K562 (cell line): ENCODE measurements around the gene ATF3. TPM values are rescaled to one million over a fixed set of nuclear protein-coding genes. Genes with fewer than 3 reads are reported as not detected.

ENCODE experiments used
- ATF7 ChIP-seq: fragments of 450-650 bp; IDR thresholded peaks from 2 replicates; pipeline ENCODE4 v1.7.1; 2014; ENCODE audit warnings: mild to moderate bottlenecking, moderate library complexity
- C11orf30 ChIP-seq: fragments of 450-650 bp; IDR thresholded peaks from 2 replicates; pipeline ENCODE4 v1.6.1; 2016; ENCODE audit warnings: low read depth, mild to moderate bottlenecking
- CEBPZ ChIP-seq: fragments of 150-350 bp; IDR thresholded peaks from 2 replicates; pipeline ENCODE4 v1.6.1; 2014; ENCODE audit warnings: low read depth, mild to moderate bottlenecking, low read length, borderline replicate concordance
- DNMT1 ChIP-seq: fragments of 450-650 bp; IDR thresholded peaks from 2 replicates; pipeline ENCODE4 v1.6.1; 2016; ENCODE audit warnings: antibody characterized with exemption, mild to moderate bottlenecking
- E2F4 ChIP-seq: sonication (generic); formaldehyde crosslinking; IDR thresholded peaks from 2 replicates; pipeline ENCODE4 v1.8.0; 2022; ENCODE audit warnings: mild to moderate bottlenecking, low read depth, missing genetic modification reagents
- EGR1 ChIP-seq: fragments of 450-650 bp; conservative IDR thresholded peaks from 2 replicates; pipeline ENCODE4 v1.6.1; 2017; ENCODE audit warnings: mild to moderate bottlenecking
- ESRRB ChIP-seq: fragments of 250-450 bp; sonication (Bioruptor Pico); IDR thresholded peaks from 2 replicates; pipeline ENCODE4 v1.5.0; 2020; ENCODE audit warnings: mild to moderate bottlenecking, moderate library complexity, borderline replicate concordance
- HNRNPL ChIP-seq: fragments of 200-400 bp; formaldehyde crosslinking; IDR thresholded peaks from 2 replicates; pipeline ENCODE4 v1.6.1; 2017; ENCODE audit warnings: low read depth, mild to moderate bottlenecking, low read length
- KAT2B ChIP-seq: IDR thresholded peaks from one replicate; pipeline ENCODE4 v1.6.1; 2012; ENCODE audit warnings: low read depth, mild to moderate bottlenecking, control low read depth, inconsistent platforms, low read length, moderate library complexity
- KAT7 ChIP-seq: sonication (generic); formaldehyde crosslinking; IDR thresholded peaks from 2 replicates; pipeline ENCODE4 v1.8.0; 2022; ENCODE audit warnings: missing genetic modification reagents, mild to moderate bottlenecking, borderline replicate concordance
- MAFF ChIP-seq: IDR thresholded peaks from 2 replicates; pipeline ENCODE4 v1.6.1; 2012; ENCODE audit warnings: low read length, improper control_type of control experiment
- MCM7 ChIP-seq, 2 experiments: fragments of 450-650 bp; IDR thresholded peaks; 2 replicates each; pipeline ENCODE4 v1.6.1; 2016 to 2018
- PYGO2 ChIP-seq: fragments of 450-650 bp; IDR thresholded peaks from 2 replicates; pipeline ENCODE4 v1.6.1; 2016; ENCODE audit warnings: mild to moderate bottlenecking, missing genetic modification characterization, moderate library complexity, missing compliant biosample characterization
- RBFOX2 ChIP-seq: fragments of 200-400 bp; formaldehyde crosslinking; IDR thresholded peaks from 2 replicates; pipeline ENCODE4 v1.6.1; 2017; ENCODE audit warnings: low read depth, mild to moderate bottlenecking, low read length, moderate library complexity
- SFPQ ChIP-seq: fragments of 200-400 bp; formaldehyde crosslinking; IDR thresholded peaks from 2 replicates; pipeline ENCODE4 v1.6.1; 2017; ENCODE audit warnings: mild to moderate bottlenecking, low read depth, low read length, moderate library complexity
- STAG1 ChIP-seq: sonication (generic); formaldehyde crosslinking; IDR thresholded peaks from 2 replicates; pipeline ENCODE4 v1.5.0; 2020; ENCODE audit warnings: missing genetic modification reagents, borderline replicate concordance
- ZKSCAN8 ChIP-seq: fragments of 200-800 bp; sonication (Bioruptor generic); IDR thresholded peaks from 2 replicates; pipeline ENCODE4 v1.6.1; 2016; ENCODE audit warnings: missing genetic modification characterization, missing compliant biosample characterization
- ZNF444 ChIP-seq: fragments of 250-450 bp; sonication (Bioruptor Pico); IDR thresholded peaks from 2 replicates; pipeline ENCODE4 v1.4.0; 2020; ENCODE audit warnings: mild to moderate bottlenecking, moderate library complexity
- ZNF77 ChIP-seq: fragments of 250-450 bp; sonication (Bioruptor Pico); IDR thresholded peaks from 2 replicates; pipeline ENCODE4 v1.5.0; 2020
- polyA plus RNA-seq, 8 experiments: library from polyadenylated mRNA; depleted of rRNA in 4 of 8; stranded (reverse) in 5 of 8; unstranded in 3 of 8; fragments of >200 nt; fragmentation: Nextera tagmentation in 2 of 8; fragmentation: Illumina TruSeq in 1 of 8; extraction: Ambion mirVana in 2 of 8; extraction: Trizol in 1 of 8; gene quantifications; 2 replicates each; pipeline versions ENCODE4 v1.2.1 to v1.2.3, GENCODE V29; 2011 to 2014; ENCODE audit warnings: inconsistent platforms in 1 of 8, missing spikeins in 1 of 8
- total RNA-seq, 7 experiments: library from RNA; depleted of rRNA in 6 of 7; stranded (reverse); fragments of >200 nt in 6 of 7; fragmentation: Illumina TruSeq in 2 of 7; extraction: Trizol in 2 of 7; gene quantifications; 2 replicates each; pipeline versions ENCODE4 v1.2.1 to v1.2.3, GENCODE V29; 2011 to 2021; ENCODE audit warnings: low replicate concordance in 1 of 7
- TF ChIP-seq, protein P1 (sequence below): fragments of 450-650 bp; IDR thresholded peaks from 2 replicates; pipeline ENCODE4 v1.6.1; 2017; ENCODE audit warnings: antibody characterized with exemption

The ATF3 gene
- total and polyA plus RNA-seq, 9 of the 15 experiments (the other 6 are each of a cell fraction or from before 2014, with no cell fraction given): 3.5 to 28.2 (median 19.8) TPM

- TF ChIP-seq, protein P1, sequence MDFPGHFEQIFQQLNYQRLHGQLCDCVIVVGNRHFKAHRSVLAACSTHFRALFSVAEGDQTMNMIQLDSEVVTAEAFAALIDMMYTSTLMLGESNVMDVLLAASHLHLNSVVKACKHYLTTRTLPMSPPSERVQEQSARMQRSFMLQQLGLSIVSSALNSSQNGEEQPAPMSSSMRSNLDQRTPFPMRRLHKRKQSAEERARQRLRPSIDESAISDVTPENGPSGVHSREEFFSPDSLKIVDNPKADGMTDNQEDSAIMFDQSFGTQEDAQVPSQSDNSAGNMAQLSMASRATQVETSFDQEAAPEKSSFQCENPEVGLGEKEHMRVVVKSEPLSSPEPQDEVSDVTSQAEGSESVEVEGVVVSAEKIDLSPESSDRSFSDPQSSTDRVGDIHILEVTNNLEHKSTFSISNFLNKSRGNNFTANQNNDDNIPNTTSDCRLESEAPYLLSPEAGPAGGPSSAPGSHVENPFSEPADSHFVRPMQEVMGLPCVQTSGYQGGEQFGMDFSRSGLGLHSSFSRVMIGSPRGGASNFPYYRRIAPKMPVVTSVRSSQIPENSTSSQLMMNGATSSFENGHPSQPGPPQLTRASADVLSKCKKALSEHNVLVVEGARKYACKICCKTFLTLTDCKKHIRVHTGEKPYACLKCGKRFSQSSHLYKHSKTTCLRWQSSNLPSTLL: no peak
- TF ChIP-seq C11orf30 (peak; percentile 76), MCM7 (IDR thresholded peaks at IDR 0.05) (no peak), E2F4 (CRISPR knock-in tag) (no peak), KAT7 (CRISPR knock-in tag) (no peak), RBFOX2 (peak; percentile 11; the same call in 1 of the 2 replicates), EGR1 (no peak), ESRRB (CRISPR knock-in tag) (no peak), PYGO2 (no peak), ZKSCAN8 (no peak), STAG1 (CRISPR knock-in tag) (no peak), ZNF77 (CRISPR knock-in tag) (no peak), MAFF (0 out of 2 replicates have a peak, but pooled peaks have one; percentile 15), DNMT1 (no peak), KAT2B (no peak), ZNF444 (no peak), CEBPZ (no peak), HNRNPL (no peak), SFPQ (no peak), ATF7 (no peak)
Measured at GRCh38 chr1:212621043-212621948, 12.7 kb downstream of the ATF3 start (continued).
